ENCODE data around the gene ARHGEF25.
"Not testable (repeated sequence)": the region's sequence is repeated elsewhere in the genome, so short reads cannot be mapped to it uniquely, and the experiment has no call there.

Gene ARHGEF25

DNA sequence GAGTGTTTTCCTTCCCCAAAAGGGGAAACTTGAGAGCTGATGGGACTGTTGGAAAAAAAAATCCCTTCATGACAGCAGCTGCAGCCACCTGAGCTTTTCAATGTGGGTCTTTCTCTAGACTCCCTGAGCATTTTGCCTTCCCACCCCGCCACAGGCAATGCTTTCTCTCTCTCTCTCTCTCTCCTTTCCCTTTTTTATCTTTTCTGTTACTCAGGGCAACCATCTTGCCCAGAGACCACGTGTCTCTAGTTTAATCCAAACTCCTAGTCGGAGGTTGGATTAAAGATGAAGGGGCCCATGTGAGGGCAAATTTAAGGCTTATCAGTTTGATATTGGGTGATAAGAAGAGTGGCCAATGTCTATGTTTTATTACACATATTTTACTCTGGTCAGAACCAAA lies 47.7 kb downstream of the ARHGEF25 start:
- no peak overlapping the region for H3K27ac ChIP-seq (ENCODE audit: low read depth, low read length)
- no peak overlapping the region for H3K9ac ChIP-seq (ENCODE audit: low read length)
- H3K4me1 ChIP-seq (ENCODE audit: insufficient read depth, low read length) = peaks cover 4% of the 10 kb centered on the region
- no peak overlapping the region for H3K4me3 ChIP-seq (ENCODE audit: low read depth in 1 of 2, low read length in 2 of 2)
- H3K9me3 ChIP-seq (ENCODE audit: low read length) = no peaks in the 10 kb centered on the region
- no peaks in the 10 kb centered on the region for H3K27me3 ChIP-seq (ENCODE audit: control insufficient read depth in 1 of 2, insufficient read depth in 2 of 2, low read length in 2 of 2)
- no peaks in the 10 kb centered on the region for H3K36me3 ChIP-seq (ENCODE audit: insufficient read depth, low read length)

- H3K9me3 ChIP-seq (ENCODE audit: low read length) = no peaks in the 10 kb centered on the region
- H3K9ac ChIP-seq (ENCODE audit: low read length) = no peak overlapping the region
- H3K4me3 ChIP-seq (ENCODE audit: low read depth in 1 of 2, low read length in 2 of 2) = no peak overlapping the region
- H3K27ac ChIP-seq (ENCODE audit: low read depth, low read length) = no peak overlapping the region
- H3K27me3 ChIP-seq (ENCODE audit: control insufficient read depth in 1 of 2, insufficient read depth in 2 of 2, low read length in 2 of 2) = no peaks in the 10 kb centered on the region
- H3K4me1 ChIP-seq (ENCODE audit: insufficient read depth, low read length) = peaks cover 4% of the 10 kb centered on the region
- no peaks in the 10 kb centered on the region for H3K36me3 ChIP-seq (ENCODE audit: insufficient read depth, low read length)
Observed at GRCh38 chr12:57661376-57661775, 50.1 kb downstream of the ARHGEF25 start.

GRCh38 chr12:57665066-57665820 lies 54.0 kb downstream of the ARHGEF25 start:
- H3K27ac ChIP-seq (ENCODE audit: low read depth, low read length); H3K36me3 ChIP-seq (ENCODE audit: insufficient read depth, low read length); H3K4me3 ChIP-seq (ENCODE audit: low read depth in 1 of 2, low read length in 2 of 2); H3K27me3 ChIP-seq (ENCODE audit: control insufficient read depth in 1 of 2, insufficient read depth in 2 of 2, low read length in 2 of 2); H3K9me3 ChIP-seq (ENCODE audit: low read length); H3K4me1 ChIP-seq (ENCODE audit: insufficient read depth, low read length); H3K9ac ChIP-seq (ENCODE audit: low read length): not testable (repeated sequence)
